ENCODE measurements around the gene CCR2. TPM values are rescaled to one million over a fixed set of nuclear protein-coding genes. Genes with fewer than 3 reads are reported as not detected.

The CCR2 gene
- polyA plus RNA-seq, 3 donors, result 20.5 to 181 (median 145) TPM

DNA sequence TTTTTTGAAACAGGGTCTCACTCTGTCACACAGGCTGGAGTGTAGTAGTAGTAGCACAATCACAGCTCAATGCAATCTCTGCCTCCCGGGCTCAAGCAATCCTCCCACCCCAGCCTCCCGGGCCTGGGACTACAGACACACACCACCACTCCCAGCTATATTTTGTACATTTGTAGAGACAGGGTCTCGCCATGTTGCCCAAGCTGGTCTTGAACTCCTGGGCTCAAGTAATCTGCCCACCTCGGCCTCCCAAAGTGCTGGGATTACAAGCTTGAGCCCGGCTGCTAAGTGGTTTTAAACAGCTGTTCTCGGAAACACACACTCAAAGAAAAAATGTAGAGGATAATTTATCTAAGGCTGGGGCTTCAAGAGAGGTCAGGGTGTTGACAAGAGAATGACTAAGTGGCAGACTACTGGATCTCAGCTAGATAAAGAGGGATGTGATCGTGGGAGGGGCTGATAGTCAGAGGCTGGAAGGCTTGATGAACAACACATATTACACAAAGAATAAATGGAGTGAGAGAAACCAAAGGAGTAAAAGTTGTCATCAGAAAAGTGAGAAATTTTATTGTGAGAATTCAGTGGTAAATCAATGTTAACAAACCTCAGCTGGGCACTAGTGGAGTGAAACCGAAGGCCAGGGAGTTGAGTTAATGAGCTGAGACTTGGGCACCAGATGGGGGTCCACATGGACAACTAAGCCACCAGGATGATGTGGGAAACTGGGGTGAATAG lies 46.3 kb downstream of the CCR2 start:
- no peak overlapping the region for H3K27ac Mint-ChIP-seq
- TF ChIP-seq, protein P1, sequence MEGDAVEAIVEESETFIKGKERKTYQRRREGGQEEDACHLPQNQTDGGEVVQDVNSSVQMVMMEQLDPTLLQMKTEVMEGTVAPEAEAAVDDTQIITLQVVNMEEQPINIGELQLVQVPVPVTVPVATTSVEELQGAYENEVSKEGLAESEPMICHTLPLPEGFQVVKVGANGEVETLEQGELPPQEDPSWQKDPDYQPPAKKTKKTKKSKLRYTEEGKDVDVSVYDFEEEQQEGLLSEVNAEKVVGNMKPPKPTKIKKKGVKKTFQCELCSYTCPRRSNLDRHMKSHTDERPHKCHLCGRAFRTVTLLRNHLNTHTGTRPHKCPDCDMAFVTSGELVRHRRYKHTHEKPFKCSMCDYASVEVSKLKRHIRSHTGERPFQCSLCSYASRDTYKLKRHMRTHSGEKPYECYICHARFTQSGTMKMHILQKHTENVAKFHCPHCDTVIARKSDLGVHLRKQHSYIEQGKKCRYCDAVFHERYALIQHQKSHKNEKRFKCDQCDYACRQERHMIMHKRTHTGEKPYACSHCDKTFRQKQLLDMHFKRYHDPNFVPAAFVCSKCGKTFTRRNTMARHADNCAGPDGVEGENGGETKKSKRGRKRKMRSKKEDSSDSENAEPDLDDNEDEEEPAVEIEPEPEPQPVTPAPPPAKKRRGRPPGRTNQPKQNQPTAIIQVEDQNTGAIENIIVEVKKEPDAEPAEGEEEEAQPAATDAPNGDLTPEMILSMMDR (IDR thresholded peaks at IDR 0.05), result no peak
- Histone ChIP-seq H3K27ac (ENCODE audit: low read depth in 1 of 2, low read length in 2 of 2) (peak overlapping the region in 1 of 2 donors; percentile 38), H3K36me3 (replicated peaks in 1 of 2; ENCODE audit: control insufficient read depth in 1 of 2, insufficient read depth in 2 of 2, low read length in 2 of 2) (no peaks in the 10 kb centered on the region), H3K27me3 (ENCODE audit: control insufficient read depth in 2 of 2, insufficient read depth in 2 of 2, low read length in 2 of 2) (no peaks in the 10 kb centered on the region), H3K4me1 (ENCODE audit: control insufficient read depth in 1 of 2, insufficient read depth in 2 of 2, low read length in 2 of 2) (peaks cover 41 to 44% of the 10 kb centered on the region in 2 donors), H3K9ac (ENCODE audit: insufficient read depth, low read length, poor library complexity, severe bottlenecking) (no peak overlapping the region), H3K79me2 (ENCODE audit: insufficient read depth, low read length) (no peaks in the 10 kb centered on the region), H4K20me1 (ENCODE audit: insufficient read depth, low read length) (no peaks in the 10 kb centered on the region), H3K4me3 (replicated peaks in 1 of 3; ENCODE audit: low read depth in 2 of 3, low read length in 3 of 3) (no peak overlapping the region), H3K4me2 (replicated peaks; ENCODE audit: extremely low read depth, low read length, poor library complexity, severe bottlenecking) (no peak overlapping the region), H3K9me3 (replicated peaks in 1 of 2; ENCODE audit: control insufficient read depth in 1 of 2, insufficient read depth in 1 of 2, low read length in 2 of 2) (no peaks in the 10 kb centered on the region), H2AFZ (ENCODE audit: insufficient read depth, low read depth, low read length, poor library complexity, severe bottlenecking) (no peak overlapping the region)
- no peaks in the 10 kb centered on the region for H3K27me3 Mint-ChIP-seq (ENCODE audit: low read depth in 3 of 3)
- peaks cover 5% of the 10 kb centered on the region in 2 donors for H3K36me3 Mint-ChIP-seq
- intact Hi-C loops (cut with micrococcal nuclease), result loop anchor here in 1 of 2 donors (10.0 kb wide), 1 partner anchor 555 kb away; no protein-coding TSS in a partner anchor
- H3K9me3 Mint-ChIP-seq, result peaks cover 0 to 2% (median 0%) of the 10 kb centered on the region in 7 donors
- peak in 1 of 3 donors; percentile 50 for DNase-seq
- peaks cover 35% of the 10 kb centered on the region for H3K4me1 Mint-ChIP-seq
- WGBS (ENCODE audit: insufficient coverage), result 92% methylated on average over 5 of the region's 8 CpGs
- H3K4me3 Mint-ChIP-seq, result no peak overlapping the region

GRCh38 chr3:46400846-46401245 lies 46.9 kb downstream of the CCR2 start:
- Mint-ChIP-seq H3K27me3 (ENCODE audit: low read depth in 3 of 3) (no peaks in the 10 kb centered on the region), H3K9me3 (peaks cover 0 to under 1% (median 0%) of the 10 kb centered on the region in 7 donors), H3K4me3 (no peak overlapping the region), H3K4me1 (peaks cover 35% of the 10 kb centered on the region), H3K27ac (no peak overlapping the region), H3K36me3 (peaks cover 5% of the 10 kb centered on the region in 2 donors)
- Histone ChIP-seq H3K4me1 (ENCODE audit: control insufficient read depth in 1 of 2, insufficient read depth in 2 of 2, low read length in 2 of 2) (peaks cover 41 to 44% of the 10 kb centered on the region in 2 donors), H3K36me3 (replicated peaks in 1 of 2; ENCODE audit: control insufficient read depth in 1 of 2, insufficient read depth in 2 of 2, low read length in 2 of 2) (no peaks in the 10 kb centered on the region), H3K27ac (ENCODE audit: low read depth in 1 of 2, low read length in 2 of 2) (no peak overlapping the region), H3K27me3 (ENCODE audit: control insufficient read depth in 2 of 2, insufficient read depth in 2 of 2, low read length in 2 of 2) (no peaks in the 10 kb centered on the region), H4K20me1 (ENCODE audit: insufficient read depth, low read length) (no peaks in the 10 kb centered on the region), H3K4me3 (replicated peaks in 1 of 3; ENCODE audit: low read depth in 2 of 3, low read length in 3 of 3) (no peak overlapping the region), H3K4me2 (replicated peaks; ENCODE audit: extremely low read depth, low read length, poor library complexity, severe bottlenecking) (no peak overlapping the region), H2AFZ (ENCODE audit: insufficient read depth, low read depth, low read length, poor library complexity, severe bottlenecking) (no peak overlapping the region), H3K9ac (ENCODE audit: insufficient read depth, low read length, poor library complexity, severe bottlenecking) (no peak overlapping the region), H3K9me3 (replicated peaks in 1 of 2; ENCODE audit: control insufficient read depth in 1 of 2, insufficient read depth in 1 of 2, low read length in 2 of 2) (no peaks in the 10 kb centered on the region), H3K79me2 (ENCODE audit: insufficient read depth, low read length) (no peaks in the 10 kb centered on the region)
- WGBS (ENCODE audit: insufficient coverage), result 96% methylated on average over 5 of the region's 5 CpGs
- intact Hi-C loops (cut with micrococcal nuclease), result loop anchor here in 1 of 2 donors (10.0 kb wide), 1 partner anchor 554 kb away; no protein-coding TSS in a partner anchor
- no peak for DNase-seq
- TF ChIP-seq, protein P1 (IDR thresholded peaks at IDR 0.05), result no peak

Data from CD14-positive monocyte (primary cell).